ENCODE data around the gene PMEL.
"Not testable (repeated sequence)": the region's sequence is repeated elsewhere in the genome, so short reads cannot be mapped to it uniquely, and the experiment has no call there.

The PMEL gene

DNA sequence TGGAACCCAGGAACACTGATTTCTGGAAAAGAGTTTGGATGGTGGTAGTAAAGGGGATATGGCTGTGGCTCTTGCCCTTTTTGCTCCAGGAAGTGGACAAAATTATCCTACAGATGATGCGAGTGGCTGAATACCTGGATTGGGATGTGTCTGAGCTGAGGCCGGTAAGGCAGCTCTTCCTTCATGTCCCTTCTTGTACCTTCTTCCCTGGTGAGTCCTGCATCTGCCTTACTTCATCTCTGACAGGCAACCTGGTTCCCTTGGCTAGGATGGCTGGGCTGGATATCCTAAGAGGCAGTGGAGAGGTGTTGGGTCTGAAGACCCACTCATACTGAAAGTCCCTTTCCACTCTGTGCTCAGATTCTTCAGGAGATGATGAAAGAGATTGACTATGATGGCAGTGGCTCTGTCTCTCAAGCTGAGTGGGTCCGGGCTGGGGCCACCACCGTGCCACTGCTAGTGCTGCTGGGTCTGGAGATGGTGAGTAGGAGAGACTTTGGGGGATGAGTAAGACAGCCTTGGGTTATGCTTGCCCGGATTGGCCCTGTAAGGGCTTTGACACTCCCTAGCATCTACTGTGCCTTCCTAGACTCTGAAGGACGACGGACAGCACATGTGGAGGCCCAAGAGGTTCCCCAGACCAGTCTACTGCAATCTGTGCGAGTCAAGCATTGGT, 26.9 kb downstream of the PMEL start:
- DNase-seq = no peak

DNA sequence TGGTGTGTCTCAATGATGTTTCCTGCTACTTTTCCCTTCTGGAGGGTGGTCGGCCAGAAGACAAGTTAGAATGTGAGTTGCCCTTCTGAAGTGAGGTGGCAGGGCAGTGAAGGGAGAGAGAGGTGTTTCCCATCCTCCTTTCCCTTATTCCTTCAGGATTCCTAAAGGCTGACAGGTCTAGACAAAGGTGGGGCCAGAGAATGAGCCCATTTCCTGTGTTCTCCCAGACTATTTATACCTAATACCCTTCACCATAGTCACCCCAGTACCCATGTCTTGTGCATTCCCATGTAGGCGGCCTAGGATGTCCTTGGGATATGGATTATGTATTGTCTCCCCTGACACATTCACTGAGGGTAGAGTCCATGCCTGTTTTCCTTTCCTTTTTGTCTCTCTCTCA, 27.9 kb downstream of the PMEL start:
- DNase-seq = no peak

DNA sequence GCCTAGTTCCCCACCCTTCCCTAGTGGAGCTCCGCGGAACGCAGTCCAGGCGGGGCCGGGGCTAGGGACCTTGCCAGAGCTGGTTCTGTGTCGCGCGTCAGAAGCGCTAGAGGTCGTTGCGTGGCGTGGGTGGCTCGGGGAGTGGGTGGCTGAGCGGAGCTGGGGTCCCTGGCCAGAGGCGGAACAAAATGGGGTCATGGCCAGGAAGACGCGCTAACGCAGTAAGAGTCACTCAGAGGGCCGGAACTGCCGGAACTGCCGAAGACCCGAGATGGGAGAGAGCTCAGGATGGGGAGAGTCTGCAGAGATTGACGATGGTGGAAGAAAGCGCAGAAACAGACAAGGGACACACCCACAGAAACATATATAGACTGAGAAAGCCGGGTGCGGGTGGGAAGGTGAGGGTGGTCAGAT, 30.1 kb downstream of the PMEL start:
- no peak for DNase-seq

DNA sequence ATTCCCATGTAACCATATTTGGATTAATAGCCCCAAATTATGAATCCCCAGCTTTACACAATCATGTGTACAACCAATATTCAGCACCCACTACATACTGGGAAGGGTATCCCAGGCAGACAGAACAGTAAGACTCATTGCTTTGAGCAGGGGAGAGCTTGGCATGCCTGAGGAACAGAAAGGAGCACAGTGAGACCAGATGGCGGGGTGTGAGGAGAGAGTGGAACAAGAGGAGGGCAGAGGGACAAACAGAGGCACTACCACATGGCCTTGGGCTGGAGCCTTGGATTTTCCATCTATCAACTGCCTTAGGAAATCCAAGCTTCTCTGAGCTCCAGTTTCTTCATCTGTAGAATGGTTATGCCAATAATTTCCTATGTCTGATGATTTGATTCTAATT, 31.1 kb downstream of the PMEL start:
- no peak for DNase-seq

DNA sequence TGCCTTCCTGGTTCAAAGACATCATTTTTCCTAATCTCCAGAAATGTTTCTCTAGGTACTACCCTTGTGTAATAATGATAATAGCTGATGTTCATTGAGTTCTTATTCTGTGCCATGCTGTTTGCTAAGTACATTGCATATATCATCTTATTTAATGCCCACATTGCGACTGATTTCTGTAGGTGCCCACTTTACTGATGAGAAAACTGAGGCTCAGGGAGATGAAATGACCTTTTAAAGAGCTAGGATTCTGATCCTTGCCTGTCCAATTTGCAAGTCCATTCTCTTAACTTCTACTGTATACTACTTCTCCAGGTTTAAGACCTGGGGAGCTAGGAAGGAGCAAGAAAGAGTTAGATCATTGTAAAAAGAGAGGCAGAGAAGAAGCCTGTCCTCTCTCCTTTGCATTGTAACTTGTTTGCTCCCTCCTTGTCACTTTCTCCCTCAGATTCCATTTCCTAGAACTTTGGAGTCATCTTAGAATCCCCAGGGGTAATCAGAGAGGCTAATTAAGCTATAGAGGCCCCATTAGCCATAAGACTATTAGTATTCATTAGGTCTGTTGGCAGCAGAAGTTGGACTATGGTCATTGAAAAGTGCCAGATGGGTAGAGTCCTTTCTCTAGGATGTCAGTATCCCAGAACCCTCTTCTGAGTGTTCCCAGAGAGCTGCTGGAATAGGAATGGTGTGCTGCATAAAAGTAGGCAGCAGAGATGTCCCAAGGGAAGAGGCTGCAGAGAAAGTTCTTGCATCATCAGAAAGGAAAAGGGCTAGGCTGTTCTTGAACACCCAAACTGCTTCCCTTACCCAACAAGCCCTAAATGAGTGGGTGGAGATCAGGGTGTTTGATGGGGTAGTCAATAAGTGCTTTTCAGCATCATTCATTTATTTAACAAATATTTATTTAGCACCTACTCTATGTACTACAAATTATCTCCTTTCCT, 31.8 kb downstream of the PMEL start:
- DNase-seq = no peak

DNA sequence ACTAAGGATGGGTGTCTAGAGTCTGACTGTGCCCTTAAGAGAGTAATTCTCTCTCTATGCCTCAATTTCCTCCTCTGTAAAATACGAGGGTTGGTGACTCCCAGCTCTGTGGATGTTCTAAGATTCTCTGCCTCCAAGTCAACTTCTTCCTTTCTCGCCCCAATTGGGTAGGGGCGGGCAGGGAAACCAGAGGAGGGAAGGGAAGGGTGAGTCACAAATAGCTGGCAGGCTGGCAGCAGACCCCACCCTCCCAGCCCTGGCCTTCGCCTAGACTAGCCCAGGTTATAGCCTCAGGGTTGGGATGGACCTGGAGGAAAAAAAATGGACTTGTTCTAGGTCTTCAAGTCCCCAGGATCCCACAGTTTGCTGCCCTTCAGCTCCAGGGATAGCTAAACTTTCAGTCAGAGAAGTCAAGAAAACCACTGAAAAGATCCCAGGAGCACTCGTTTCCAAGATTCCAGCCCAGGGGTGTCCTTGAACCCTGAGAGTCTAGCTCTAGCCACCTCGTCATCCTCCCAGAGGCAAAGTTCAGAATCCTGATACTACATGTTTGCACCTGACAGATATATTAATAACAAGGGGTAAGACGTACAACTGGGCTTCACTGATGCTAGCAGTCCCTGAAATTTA, 32.6 kb downstream of the PMEL start:
- no peak for DNase-seq

DNA sequence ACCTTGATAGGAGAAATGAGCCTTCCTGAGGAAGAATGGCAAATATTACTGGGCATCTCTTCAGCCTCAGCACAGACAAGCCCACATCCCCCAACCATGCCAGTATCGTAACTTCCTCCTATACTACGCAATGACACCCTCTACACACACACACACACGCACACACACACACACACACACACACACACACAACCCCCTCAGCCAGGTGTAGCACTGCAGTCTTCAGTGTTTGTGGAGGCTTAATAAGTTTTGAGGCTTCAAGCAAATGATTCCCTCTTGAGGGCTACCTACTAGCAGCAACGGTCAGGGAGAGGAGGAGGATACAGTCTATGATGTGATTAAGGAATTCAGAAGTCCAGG, 33.3 kb downstream of the PMEL start:
- DNase-seq = no peak

DNA sequence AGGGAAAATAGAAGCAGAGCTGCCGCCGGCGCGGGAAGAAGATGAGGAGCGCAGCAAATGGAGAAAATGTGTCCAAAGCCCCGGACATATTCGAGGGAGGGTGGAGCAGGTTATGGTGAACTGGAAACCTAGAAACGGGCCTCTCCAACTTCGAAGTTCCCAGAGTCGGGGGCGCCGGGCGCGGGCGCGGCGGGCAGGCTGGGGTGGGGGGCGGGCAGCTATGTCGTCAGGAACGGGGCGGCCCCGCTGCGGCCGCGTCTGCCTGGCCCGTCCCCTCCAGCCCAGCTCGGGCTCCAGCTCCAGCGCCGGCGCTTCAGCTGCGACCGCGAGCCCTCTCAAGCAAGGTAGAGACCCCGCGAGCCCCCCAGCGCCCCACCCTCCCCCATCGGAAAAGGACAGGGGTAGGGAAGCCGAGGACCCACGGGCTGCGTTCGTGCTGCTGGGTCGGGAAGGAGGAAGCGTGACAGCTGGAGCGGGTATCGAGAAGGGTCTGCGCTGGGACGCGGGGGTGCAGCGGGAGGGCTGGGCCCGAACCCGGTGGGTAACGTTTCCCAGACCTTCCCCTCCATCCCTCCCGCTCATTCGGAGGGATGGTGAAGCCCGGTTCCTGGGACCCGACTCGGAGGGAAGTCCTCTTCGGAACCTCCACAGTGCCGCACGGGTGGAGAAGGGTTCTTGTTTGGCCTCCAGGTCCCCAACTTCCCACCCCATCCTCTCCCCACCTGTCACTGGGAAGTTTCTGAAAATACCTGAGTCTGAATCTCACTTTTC, 33.9 kb downstream of the PMEL start:
- peak; percentile 40 for DNase-seq

DNA sequence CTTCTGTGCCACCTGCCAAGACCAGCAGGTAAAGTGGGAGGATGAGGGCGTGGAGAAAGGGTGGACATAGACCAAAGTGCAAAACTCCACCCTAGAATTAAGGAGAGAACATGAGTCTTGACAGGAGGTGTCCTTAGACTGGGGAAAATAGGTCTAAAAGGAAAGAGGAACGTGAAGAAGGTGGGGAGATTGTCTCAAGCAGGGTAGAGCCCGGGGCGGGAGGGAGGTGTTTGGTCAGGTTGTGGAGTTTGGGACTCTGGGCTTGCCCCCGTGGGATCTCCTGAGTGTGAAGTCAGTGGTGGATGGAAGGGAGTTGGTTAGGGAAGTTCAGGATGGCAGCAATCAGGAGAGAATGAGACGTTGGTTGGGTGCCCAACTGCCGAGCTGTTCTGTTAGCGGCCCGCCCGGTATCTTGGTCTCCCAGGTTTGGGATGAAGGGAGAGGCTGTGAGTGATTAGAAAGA, 34.5 kb downstream of the PMEL start:
- DNase-seq = no peak

DNA sequence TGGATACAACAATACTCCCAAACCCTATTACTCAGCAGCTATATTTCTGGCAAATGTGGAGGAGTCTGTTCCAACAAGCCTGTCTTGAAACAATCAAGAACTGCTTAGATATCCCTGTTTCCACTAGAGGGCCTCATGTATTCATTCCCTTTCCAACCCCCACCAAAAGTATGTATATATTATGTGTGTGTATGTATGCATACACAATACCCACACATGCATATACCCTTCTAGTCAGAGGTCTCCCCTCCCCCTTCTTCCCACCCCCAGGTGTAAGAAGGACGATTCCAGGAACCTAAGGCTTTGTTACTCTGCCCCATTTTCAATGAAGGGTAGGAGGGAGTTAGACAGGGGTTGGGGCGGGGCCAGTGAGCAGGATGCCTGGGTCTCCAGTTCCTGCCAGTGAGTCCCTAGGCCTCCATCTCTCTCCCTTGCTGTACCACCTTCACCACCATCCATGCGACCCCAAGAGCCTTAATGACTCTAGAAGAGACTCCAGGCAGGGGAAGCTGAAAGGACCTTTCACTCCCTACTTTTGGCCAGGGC, 35.0 kb downstream of the PMEL start, which contains the start of gene DGKA:
Gene DGKA, plus strand, starts transcription at position 392 of the 546 bp plus-strand sequence. CDS start 5,342 bp downstream, outside the sequence.
- DNase-seq = no peak

DNA sequence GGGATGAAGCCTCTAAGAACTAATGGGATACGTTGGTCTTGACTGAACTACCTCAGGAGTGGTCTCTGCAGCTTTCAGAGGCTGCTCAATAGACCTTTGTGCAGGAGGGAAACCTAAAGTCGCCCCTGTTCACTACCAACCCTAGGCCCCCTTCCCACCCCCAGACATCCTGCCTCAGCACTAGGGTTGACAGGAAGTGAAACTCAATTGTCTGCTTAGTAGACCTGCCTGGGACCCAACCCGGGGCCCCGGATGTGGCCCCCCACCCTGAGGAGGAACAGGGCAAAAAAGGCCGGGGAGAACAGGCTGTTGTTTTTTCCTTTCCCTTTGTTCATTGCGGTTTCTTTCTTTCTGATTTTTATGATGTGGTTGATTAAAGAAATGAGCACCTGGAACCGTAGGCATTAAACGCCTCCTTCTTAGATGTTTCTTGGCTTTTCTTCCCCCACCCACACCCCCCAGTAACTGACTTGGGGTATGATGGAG, 36.5 kb downstream of the PMEL start:
- DNase-seq = peak; percentile 51

DNA sequence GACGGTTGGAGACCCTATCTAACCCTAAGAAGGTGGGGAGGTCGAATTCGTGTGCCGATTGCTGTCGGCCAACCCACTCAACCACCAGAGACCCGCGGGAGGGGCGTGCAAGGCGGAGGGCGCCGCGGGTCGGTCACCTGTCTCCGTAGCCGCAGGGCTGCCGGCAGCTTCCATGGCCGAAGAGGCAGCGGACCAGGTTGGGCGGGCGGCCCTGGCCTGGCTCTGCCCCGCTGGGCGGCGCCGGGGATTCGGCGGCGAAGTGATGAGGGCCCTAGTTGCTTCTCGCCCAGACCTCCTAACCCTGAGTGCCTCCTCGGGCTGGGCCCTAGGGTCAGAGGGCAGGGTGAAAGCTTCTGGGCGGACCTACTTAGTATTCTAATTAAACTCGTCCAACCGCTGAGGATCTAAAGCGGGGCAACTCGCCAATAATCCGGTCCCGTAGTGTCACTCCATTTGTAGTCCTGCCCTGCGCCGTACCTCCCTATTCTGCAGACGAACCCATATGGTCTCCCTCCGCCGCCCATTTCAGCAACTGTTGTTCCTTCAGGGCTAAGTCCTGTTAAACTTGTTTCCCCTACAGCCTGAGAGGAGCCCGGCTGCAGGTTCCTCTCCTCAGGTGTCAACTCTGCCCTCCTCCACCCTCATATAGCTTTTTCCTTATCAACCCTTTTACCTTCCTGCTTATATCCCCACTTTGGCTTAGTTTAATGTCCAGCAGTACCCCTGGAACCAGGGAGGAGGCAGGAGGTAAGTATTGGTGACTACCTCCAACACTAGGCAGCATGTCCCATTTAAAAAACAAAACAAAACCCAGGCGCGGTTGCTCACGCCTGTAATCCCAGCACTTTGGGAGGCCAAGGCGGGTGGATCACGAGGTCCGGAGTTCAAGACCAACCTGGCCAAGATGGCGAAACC, 38.0 kb downstream of the PMEL start, which contains the start of gene PYM1:
Gene PYM1, minus strand, starts transcription at position 307 of the 915 bp plus-strand sequence. Its CDS starts 133 bp downstream, at position 174.
- peak; percentile 27 for DNase-seq

DNA sequence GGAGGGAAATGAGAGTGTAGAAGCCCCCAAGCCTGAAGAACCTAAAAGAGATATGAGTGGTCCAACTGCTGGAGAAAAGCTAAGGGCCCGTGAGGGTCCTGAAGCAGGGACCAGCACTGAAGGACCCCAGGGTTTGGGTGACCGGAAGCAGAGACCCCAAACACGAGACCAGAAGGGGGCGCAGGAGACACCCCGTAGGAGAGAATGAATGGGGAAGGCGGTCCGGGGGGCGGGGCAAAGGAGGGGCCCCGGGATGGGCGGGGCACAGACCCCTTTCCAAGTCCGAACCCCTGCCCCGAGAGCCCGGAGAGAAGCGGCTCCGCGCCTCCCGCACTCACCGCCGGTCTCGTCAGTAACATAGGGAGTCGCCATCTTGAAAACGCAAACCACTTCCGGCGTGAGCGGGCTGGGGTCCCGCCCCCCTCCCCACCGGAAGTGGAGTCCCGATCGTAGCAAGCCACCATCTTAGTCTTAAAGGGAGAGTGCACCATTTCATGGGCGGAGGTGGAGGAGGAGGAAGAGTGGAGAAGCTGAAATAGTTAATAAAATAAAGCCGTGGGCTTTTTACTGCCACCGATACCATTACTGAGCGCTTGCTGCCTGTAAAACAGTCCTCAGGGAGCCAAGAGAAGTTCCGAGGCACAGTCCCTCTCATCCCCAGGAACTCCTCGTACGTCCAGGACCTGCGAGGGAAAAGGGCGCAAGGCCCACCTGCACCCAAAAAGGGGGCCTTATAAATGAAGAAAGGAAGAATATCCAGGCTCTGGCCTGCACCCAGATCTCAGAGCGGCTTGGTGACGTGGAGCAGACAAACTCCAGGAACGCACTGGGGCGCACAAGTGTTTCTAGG, 38.9 kb downstream of the PMEL start:
- peak; percentile 76 for DNase-seq

DNA sequence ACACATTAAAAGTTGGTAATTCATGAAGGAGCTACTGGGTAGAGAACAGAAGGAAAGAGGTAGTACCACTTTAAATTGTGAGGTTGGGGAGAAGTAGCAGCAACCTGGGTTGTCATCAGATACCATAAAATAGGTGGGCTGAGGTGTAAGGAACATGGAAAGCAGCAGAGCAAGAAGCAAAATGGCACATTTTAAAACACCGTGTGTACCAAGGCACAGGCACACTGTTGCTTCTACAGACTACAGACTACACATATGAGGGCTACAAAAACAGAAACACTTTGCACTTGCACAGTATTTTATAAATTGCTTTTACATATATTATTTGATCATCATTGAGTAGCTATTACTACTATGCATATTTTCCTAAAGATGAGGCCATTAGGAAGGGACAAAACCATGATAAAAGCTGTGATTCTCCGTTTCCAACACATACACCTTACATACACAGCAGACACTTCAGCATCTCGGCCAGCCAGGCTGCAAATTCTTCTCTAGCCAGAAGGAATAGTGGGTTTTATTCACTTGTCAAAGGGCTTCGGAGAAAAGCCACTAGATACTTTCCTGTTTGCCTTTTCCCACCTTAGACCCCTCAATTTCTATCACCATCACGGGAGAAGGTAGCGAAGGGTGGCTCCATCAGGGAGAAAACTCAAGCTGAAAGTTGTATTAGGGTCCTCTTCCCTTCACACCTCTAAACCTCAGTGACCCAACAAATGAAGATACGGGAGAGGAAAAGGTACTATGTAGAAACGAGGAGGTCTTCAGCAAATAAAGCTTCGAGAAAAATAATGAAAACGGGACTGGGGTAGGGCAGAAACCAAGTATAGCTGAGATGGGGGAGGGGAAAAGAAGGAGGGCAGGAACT, 39.7 kb downstream of the PMEL start:
- DNase-seq = no peak

DNA sequence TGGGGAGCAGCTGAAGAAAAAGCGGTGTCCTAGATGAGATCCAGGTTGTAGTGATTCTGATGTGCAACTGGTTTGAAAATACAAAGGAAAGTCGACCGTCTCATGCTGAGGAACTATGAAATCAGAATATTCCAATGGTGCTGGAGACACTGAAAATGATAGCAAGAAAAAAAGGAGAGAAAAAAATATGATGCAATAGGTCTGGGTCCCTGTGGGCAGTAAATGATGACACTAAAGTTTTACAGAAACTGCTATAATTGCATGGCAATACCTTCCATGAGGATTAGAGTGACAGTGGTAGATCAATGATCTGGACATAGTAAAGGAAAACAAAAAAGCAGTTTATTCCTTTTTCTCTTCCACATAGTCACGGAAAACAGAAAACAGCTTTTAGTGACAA, 40.5 kb downstream of the PMEL start:
- no peak for DNase-seq

DNA sequence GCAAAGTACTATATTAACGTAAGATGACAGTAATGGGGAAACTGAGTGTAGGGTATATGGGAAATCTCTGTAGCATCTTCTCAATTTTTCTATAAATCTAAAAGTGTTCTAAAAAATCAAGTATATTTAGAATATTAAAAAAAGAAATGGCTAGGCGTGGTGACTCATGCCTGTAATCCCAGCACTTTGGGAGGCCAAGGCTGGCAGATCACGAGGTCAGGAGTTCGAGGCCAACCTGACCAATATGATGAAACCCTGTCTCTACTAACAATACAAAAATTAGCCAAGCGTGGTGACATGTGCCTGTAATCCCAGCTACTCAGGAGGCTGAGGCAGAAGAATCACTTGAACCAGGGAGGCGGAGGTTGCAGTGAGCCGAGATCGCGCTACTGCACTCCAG, 42.2 kb downstream of the PMEL start:
- not testable (repeated sequence) for DNase-seq

DNA sequence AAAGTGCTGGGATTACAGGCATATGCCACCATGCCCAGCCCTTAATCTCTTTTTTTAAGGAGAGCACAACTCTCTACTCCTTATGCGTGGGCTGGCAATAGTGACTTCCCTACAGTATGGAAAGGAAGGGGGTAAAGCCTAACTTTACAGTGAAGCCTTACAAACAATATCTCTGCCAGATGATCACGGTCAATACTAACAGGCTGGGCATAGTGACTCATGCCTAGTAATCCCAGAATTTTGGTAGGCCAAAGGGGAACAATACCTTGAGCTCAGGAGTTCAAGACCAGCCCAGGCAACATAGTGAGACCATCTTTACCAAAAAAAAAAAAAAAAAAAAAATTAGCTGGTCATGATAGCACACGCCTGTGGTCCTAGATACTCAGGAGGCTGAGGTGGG, 43.7 kb downstream of the PMEL start:
- DNase-seq = no peak

DNA sequence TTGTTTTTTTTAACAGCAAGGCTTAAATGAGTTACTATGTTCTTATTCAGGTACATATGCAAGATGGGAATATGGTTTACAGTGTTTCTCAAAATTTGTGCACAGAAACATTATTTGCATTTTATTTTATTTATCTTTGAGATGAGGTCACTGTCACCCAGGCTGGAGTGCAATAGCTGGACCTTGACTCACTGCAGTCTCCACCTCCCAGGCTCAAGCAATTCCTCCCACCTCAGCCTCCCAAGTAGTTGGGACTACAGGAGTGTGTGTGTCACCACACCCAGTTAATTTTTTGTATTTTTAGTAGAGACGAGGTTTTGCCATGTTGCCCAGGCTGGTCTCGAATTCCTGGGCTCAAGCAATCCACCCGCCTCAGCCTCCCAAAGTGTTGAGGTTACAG, 46.8 kb downstream of the PMEL start:
- DNase-seq = not testable (repeated sequence)

DNA sequence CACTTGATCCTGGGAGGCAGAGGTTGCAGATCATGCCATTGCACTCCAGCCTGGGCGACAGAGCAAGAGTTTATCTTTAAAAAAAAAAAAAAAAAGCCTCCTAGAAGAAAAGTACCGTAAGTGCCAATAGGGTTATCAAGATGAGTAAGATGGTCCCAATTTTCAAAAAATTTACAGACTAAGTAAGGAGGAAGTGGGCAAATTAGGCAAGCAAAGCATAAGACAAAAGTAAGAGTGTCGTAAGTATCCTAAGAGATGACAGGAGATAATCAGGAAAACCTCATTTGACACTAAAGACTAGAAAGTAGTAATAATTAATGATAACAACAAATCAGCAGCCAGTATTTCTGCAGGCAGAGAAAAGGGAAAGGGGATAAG, 50.4 kb downstream of the PMEL start:
- DNase-seq = no peak
